ENCODE measurements around the gene TCP11L1. TPM values are rescaled to one million over a fixed set of nuclear protein-coding genes. Genes with fewer than 3 reads are reported as not detected.

Gene TCP11L1
- total and polyA plus RNA-seq, 11 donors: 3.1 to 13.9 (median 8.0) TPM

- intact Hi-C loops (cut with DNase I): no loop called here
- Histone ChIP-seq H3K4me3 (no peak overlapping the region), H3K4me1 (no peaks in the 10 kb centered on the region), H3K27ac (no peak overlapping the region), H3K36me3 (peaks cover 0 to 86% (median 62%) of the 10 kb centered on the region in 9 donors), H3K27me3 (no peaks in the 10 kb centered on the region), H3K9me3 (no peaks in the 10 kb centered on the region)
- no peak for TF ChIP-seq POLR2A (IDR thresholded peaks at IDR 0.05)
- TF ChIP-seq CTCF (IDR thresholded peaks at IDR 0.05): no peak
- WGBS, 4 donors: 94 to 95% (median 95%) methylated on average over 1 of the region's 1 CpG
- ATAC-seq: no peak
- DNase-seq: no peak
Observed at GRCh38 chr11:33083918-33084317, 44.5 kb downstream of the TCP11L1 start.

- no peak for ATAC-seq
Observed at GRCh38 chr11:33086017-33086416, 46.6 kb downstream of the TCP11L1 start.

GRCh38 chr11:33089776-33090175 is 50.4 kb downstream of the TCP11L1 start:
- no peak for TF ChIP-seq POLR2A (IDR thresholded peaks at IDR 0.05)
- no peak for TF ChIP-seq CTCF (IDR thresholded peaks at IDR 0.05)
- Histone ChIP-seq H3K27ac (no peak overlapping the region), H3K4me3 (no peak overlapping the region), H3K4me1 (no peaks in the 10 kb centered on the region), H3K9me3 (no peaks in the 10 kb centered on the region), H3K36me3 (peaks cover 0 to 65% (median 40%) of the 10 kb centered on the region in 9 donors), H3K27me3 (no peaks in the 10 kb centered on the region)
- ATAC-seq (no peak), DNase-seq (no peak)
- intact Hi-C loops (cut with DNase I): no loop called here

More at GRCh38 chr11:33086017-33086416, 46.6 kb downstream of the TCP11L1 start:
- 80 to 100% (median 90%) methylated on average over 1 of the region's 1 CpG for WGBS, 4 donors
- TF ChIP-seq CTCF (IDR thresholded peaks at IDR 0.05) (no peak), POLR2A (IDR thresholded peaks at IDR 0.05) (no peak)
- Histone ChIP-seq H3K27me3 (no peaks in the 10 kb centered on the region), H3K36me3 (peaks cover 0 to 85% (median 58%) of the 10 kb centered on the region in 9 donors), H3K4me1 (no peaks in the 10 kb centered on the region), H3K27ac (no peak overlapping the region), H3K9me3 (no peaks in the 10 kb centered on the region), H3K4me3 (no peak overlapping the region)
- intact Hi-C loops (cut with DNase I): no loop called here
- DNase-seq: no peak

GRCh38 chr11:33094157-33094556 is 54.8 kb downstream of the TCP11L1 start:
- DNase-seq: no peak
- Histone ChIP-seq H3K27me3 (no peaks in the 10 kb centered on the region), H3K27ac (no peak overlapping the region), H3K9me3 (no peaks in the 10 kb centered on the region), H3K4me1 (no peaks in the 10 kb centered on the region), H3K36me3 (peaks cover 0 to 74% (median 52%) of the 10 kb centered on the region in 9 donors), H3K4me3 (no peak overlapping the region)
- TF ChIP-seq CTCF (IDR thresholded peaks at IDR 0.05): no peak
- no peak for TF ChIP-seq POLR2A (IDR thresholded peaks at IDR 0.05)
- intact Hi-C loops (cut with DNase I): no loop called here
- WGBS, 4 donors: 43 to 55% (median 46%) methylated on average over 1 of the region's 1 CpG
- ATAC-seq: no peak
